ENCODE data around the gene PHF19. TPM values are rescaled to one million over a fixed set of nuclear protein-coding genes. Genes with fewer than 3 reads are reported as not detected.

The PHF19 gene
- total and polyA plus RNA-seq, 10 of the 15 experiments (the other 5 are each of a cell fraction or from before 2014, with no cell fraction given), result 26.0 to 133 (median 87.7) TPM

- RAD21 ChIA-PET (ENCODE audit: unreplicated experiment), result interaction anchor here (0.7 to 11.9 kb wide), 12 partner anchors 8 to 145 kb away, joined by 3 to 196 read pairs (median 4); partner anchors contain the start of gene PHF19
- Histone ChIP-seq H3K36me3 (ENCODE audit: control insufficient read depth in 2 of 2, insufficient read depth in 2 of 2, low read length in 1 of 2) (peaks cover 0 to 2% of the 10 kb centered on the region in 2 experiments; a peak in 2 of 4 replicates), H2AFZ (ENCODE audit: control insufficient read depth, low read depth, low read length) (no peak within 1 kb of the TSS), H3K27ac (ENCODE audit: control insufficient read depth, insufficient read depth) (peak within 1 kb of the TSS; percentile 99), H3K27me3 (replicated peaks in 1 of 2; ENCODE audit: control insufficient read depth in 2 of 2, insufficient read depth in 2 of 2, low read length in 1 of 2) (no peaks in the 10 kb centered on the region), H3K9me3 (replicated peaks; ENCODE audit: control insufficient read depth, insufficient read depth, low read length) (no peaks in the 10 kb centered on the region), H4K20me1 (ENCODE audit: control insufficient read depth, insufficient read depth) (no peaks in the 10 kb centered on the region), H3K4me3 (peak within 1 kb of the TSS; percentile 88), H3K9ac (ENCODE audit: control insufficient read depth, insufficient read depth, low read length) (peak within 1 kb of the TSS; percentile 99), H3K79me2 (ENCODE audit: control insufficient read depth, insufficient read depth, low read length) (peaks cover 89% of the 10 kb centered on the region), H3K4me1 (ENCODE audit: control insufficient read depth, insufficient read depth, low read length) (peaks cover 43% of the 10 kb centered on the region), H3K4me2 (ENCODE audit: control insufficient read depth, insufficient read depth) (peak within 1 kb of the TSS; percentile 38)
- TSS peak; percentile 68 for BruUV-seq (replicated peaks)
- POLR2A ChIA-PET, result interaction anchor here (0.5 to 18.1 kb wide), 12 partner anchors 8 to 195 kb away, joined by 3 to 383 read pairs (median 6); no protein-coding TSS in a partner anchor
- DNase-seq (ENCODE audit: low read depth, low spot score) (no peak), FAIRE-seq (no peak), ATAC-seq (peak; percentile 14)
- CTCF ChIA-PET, result interaction anchor here (0.7 to 7.6 kb wide), 10 partner anchors 8 to 171 kb away, joined by 3 to 110 read pairs (median 4); no protein-coding TSS in a partner anchor
- 0% methylated on average over 6 of the region's 6 CpGs for WGBS (ENCODE audit: insufficient coverage, insufficient replicate concordance, low lambda C conversion rate, missing lambda C conversion rate)
- SMC1A ChIA-PET (ENCODE audit: uncharacterized antibody, unreplicated experiment), result interaction anchor here (1.0 to 26.1 kb wide), 9 partner anchors 10 to 133 kb away, joined by 3 to 522 read pairs (median 5); partner anchors contain the start of gene FBXW2
- intact Hi-C loops (cut with micrococcal nuclease; ENCODE audit: unreplicated experiment), result loop anchor here (2.0 to 10.0 kb wide), 3 partner anchors 34 to 342 kb away; partner anchors contain the start of gene CDK5RAP2
- in situ Hi-C loops (cut with MboI), result no loop called here
- TF ChIP-seq JUNB (IDR thresholded peaks at IDR 0.05) (0 out of 2 replicates have a peak, but pooled peaks have one; percentile 26), CREM (IDR thresholded peaks at IDR 0.05; ENCODE audit: low read depth) (no peak), RELB (IDR thresholded peaks at IDR 0.05; ENCODE audit: low read depth) (peak; percentile 61; the same call in 1 of the 2 replicates), FOS (IDR thresholded peaks at IDR 0.05; ENCODE audit: borderline replicate concordance, extremely low read depth, insufficient read length) (no peak), IRF5 (IDR thresholded peaks at IDR 0.05; ENCODE audit: borderline replicate concordance) (no peak), POLR2AphosphoS2 (IDR thresholded peaks at IDR 0.05; ENCODE audit: low read depth, low read length) (no peak), LARP7 (IDR thresholded peaks at IDR 0.05) (peak; percentile 10; the same call in 1 of the 2 replicates), BHLHE40 (IDR thresholded peaks at IDR 0.05; ENCODE audit: borderline replicate concordance in 1 of 2, low read depth in 2 of 2, low read length in 1 of 2) (peak; percentile 60 to 65; a peak in 3 of 4 replicates), YY1 (IDR thresholded peaks at IDR 0.05; ENCODE audit: low read depth, low read length) (no peak), CHD2 (IDR thresholded peaks at IDR 0.05; ENCODE audit: borderline replicate concordance, low read depth, low read length) (0 out of 2 replicates have a peak, but pooled peaks have one; percentile 1), SMAD1 (IDR thresholded peaks at IDR 0.05; ENCODE audit: low read depth, partially characterized antibody) (no peak), ATF7 (IDR thresholded peaks at IDR 0.05; ENCODE audit: low read depth) (no peak), WRNIP1 (IDR thresholded peaks at IDR 0.05; ENCODE audit: borderline replicate concordance, low read depth, low read length) (peak; percentile 91; the same call in 1 of the 2 replicates), USF1 (IDR thresholded peaks at IDR 0.05; ENCODE audit: borderline replicate concordance, extremely low read length, insufficient read depth, low read depth, low read length) (no peak), POLR2A (IDR thresholded peaks at IDR 0.05; ENCODE audit: low read depth, low read length) (peak; percentile 50; the same call in 1 of the 2 replicates), TAF1 (IDR thresholded peaks at IDR 0.05; ENCODE audit: borderline replicate concordance, low read depth, low read length) (0 out of 2 replicates have a peak, but pooled peaks have one; percentile 3), SKIL (IDR thresholded peaks at IDR 0.05; ENCODE audit: low read depth, poor library complexity, severe bottlenecking) (peak; percentile 11), NR2F1 (conservative IDR thresholded peaks at IDR 0.05) (peak; percentile 66; the same call in 1 of the 2 replicates)
These were observed 49.5 kb upstream of the PHF19 start, which contains the start of gene TRAF1 for GRCh38 chr9:120926397-120926928. TSS of gene TRAF1 (minus strand) at chr9:120926796. CDS start at chr9:120926075, 721 bp downstream.

Measured in GM12878 (cell line).